ENCODE results near the gene FNDC8. TPM values are rescaled to one million over a fixed set of nuclear protein-coding genes. Genes with fewer than 3 reads are reported as not detected.
A peak's percentile ranks its signal among the peaks of the same experiment; 100 is the strongest.
"Not testable (repeated sequence)": the region's sequence is repeated elsewhere in the genome, so short reads cannot be mapped to it uniquely, and the experiment has no call there.

Gene FNDC8
- total RNA-seq, 4 donors from 2014 or later, result not detected

- DNase-seq (ENCODE audit: low spot score in 2 of 2), result peak; percentile 75 to 97
- TF ChIP-seq, protein P1, sequence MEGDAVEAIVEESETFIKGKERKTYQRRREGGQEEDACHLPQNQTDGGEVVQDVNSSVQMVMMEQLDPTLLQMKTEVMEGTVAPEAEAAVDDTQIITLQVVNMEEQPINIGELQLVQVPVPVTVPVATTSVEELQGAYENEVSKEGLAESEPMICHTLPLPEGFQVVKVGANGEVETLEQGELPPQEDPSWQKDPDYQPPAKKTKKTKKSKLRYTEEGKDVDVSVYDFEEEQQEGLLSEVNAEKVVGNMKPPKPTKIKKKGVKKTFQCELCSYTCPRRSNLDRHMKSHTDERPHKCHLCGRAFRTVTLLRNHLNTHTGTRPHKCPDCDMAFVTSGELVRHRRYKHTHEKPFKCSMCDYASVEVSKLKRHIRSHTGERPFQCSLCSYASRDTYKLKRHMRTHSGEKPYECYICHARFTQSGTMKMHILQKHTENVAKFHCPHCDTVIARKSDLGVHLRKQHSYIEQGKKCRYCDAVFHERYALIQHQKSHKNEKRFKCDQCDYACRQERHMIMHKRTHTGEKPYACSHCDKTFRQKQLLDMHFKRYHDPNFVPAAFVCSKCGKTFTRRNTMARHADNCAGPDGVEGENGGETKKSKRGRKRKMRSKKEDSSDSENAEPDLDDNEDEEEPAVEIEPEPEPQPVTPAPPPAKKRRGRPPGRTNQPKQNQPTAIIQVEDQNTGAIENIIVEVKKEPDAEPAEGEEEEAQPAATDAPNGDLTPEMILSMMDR (IDR thresholded peaks at IDR 0.05), result peak in 1 of 3 donors; percentile 62
- no peak for TF ChIP-seq POLR2A (IDR thresholded peaks at IDR 0.05)
- 0% methylated on average over 5 to 8 of the region's 80 CpGs for WGBS, 2 donors
- H3K4me3 ChIP-seq (ENCODE audit: low read depth, poor library complexity, severe bottlenecking), result peak overlapping the region; percentile 85
- intact Hi-C loops (cut with DNase I; ENCODE audit: low total_unique reads), result no loop called here
These were observed 32.4 kb upstream of the FNDC8 start for GRCh38 chr17:35088881-35089585.

- H3K4me3 ChIP-seq (ENCODE audit: low read depth, poor library complexity, severe bottlenecking), result no peak overlapping the region
- peak; percentile 26 to 88 for DNase-seq (ENCODE audit: low spot score in 2 of 2)
- intact Hi-C loops (cut with DNase I; ENCODE audit: low total_unique reads), result loop anchor here (10.0 kb wide), 1 partner anchor 95 kb away; no protein-coding TSS in a partner anchor
- 37 to 42% methylated on average over 22 of the region's 22 CpGs for WGBS, 2 donors
- no peak for TF ChIP-seq POLR2A (IDR thresholded peaks at IDR 0.05)
These were observed 31.7 kb upstream of the FNDC8 start for GRCh38 chr17:35089586-35090296.

GRCh38 chr17:35090707-35091106, 30.7 kb upstream of the FNDC8 start:
- WGBS, 2 donors, result 91 to 94% methylated on average over 11 of the region's 11 CpGs
- intact Hi-C loops (cut with DNase I; ENCODE audit: low total_unique reads), result loop anchor here (10.0 kb wide), 1 partner anchor 96 kb away; no protein-coding TSS in a partner anchor
- not testable (repeated sequence) for H3K4me3 ChIP-seq (ENCODE audit: low read depth, poor library complexity, severe bottlenecking); DNase-seq (ENCODE audit: low spot score in 2 of 2)

DNA sequence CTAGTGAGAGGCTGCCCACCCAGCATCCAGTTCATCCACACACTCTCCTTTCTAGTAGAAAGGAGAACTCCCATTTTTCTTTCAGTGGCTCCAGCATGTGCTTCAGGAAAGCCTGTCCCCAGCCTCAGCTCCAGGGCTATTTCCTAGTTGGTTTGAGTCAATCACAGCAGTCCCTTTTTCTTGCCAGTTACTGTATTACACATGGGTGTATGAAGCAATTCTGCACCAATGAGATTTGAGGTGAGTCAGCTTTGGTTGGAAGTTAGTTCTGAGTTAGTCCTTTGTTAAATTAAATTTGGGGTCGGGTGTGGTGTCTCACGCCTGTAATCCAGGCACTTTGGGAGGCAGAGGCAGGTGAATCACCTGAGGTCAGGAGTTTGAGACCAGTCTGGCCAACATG, 26.5 kb upstream of the FNDC8 start:
- intact Hi-C loops (cut with DNase I; ENCODE audit: low total_unique reads), result loop anchor here (10.0 kb wide), 1 partner anchor 100 kb away; no protein-coding TSS in a partner anchor
- H3K4me3 ChIP-seq (ENCODE audit: low read depth, poor library complexity, severe bottlenecking), result no peak overlapping the region
- 25 to 40% methylated on average over 2 of the region's 2 CpGs for WGBS, 2 donors
- no peak for TF ChIP-seq POLR2A (IDR thresholded peaks at IDR 0.05)
- TF ChIP-seq, protein P1 (IDR thresholded peaks at IDR 0.05), result no peak
- DNase-seq (ENCODE audit: low spot score in 2 of 2), result no peak

- TF ChIP-seq, protein P1 (IDR thresholded peaks at IDR 0.05), result no peak
- TF ChIP-seq POLR2A (IDR thresholded peaks at IDR 0.05), result no peak
- intact Hi-C loops (cut with DNase I; ENCODE audit: low total_unique reads), result loop anchor here (10.0 kb wide), 1 partner anchor 101 kb away; no protein-coding TSS in a partner anchor
- WGBS, 2 donors, result 100% methylated on average over 1 of the region's 1 CpG
- no peak for DNase-seq (ENCODE audit: low spot score in 2 of 2)
- H3K4me3 ChIP-seq (ENCODE audit: low read depth, poor library complexity, severe bottlenecking), result no peak overlapping the region
These were observed 25.7 kb upstream of the FNDC8 start for GRCh38 chr17:35095741-35096140.

- no peak for DNase-seq (ENCODE audit: low spot score in 2 of 2)
- TF ChIP-seq, protein P1 (IDR thresholded peaks at IDR 0.05), result no peak
- no peak for TF ChIP-seq POLR2A (IDR thresholded peaks at IDR 0.05)
- WGBS, 2 donors, result 89 to 91% methylated on average over 2 of the region's 2 CpGs
- intact Hi-C loops (cut with DNase I; ENCODE audit: low total_unique reads), result loop anchor here (10.0 kb wide), 1 partner anchor 103 kb away; no protein-coding TSS in a partner anchor
- no peak overlapping the region for H3K4me3 ChIP-seq (ENCODE audit: low read depth, poor library complexity, severe bottlenecking)
These were observed 23.6 kb upstream of the FNDC8 start for GRCh38 chr17:35097776-35098175.
